SK-N-SH (cell line): ENCODE results near the gene TAS1R1.

Experiments
- CTCF ChIP-seq: fragments of 200-600 bp; sonication (generic); IDR thresholded peaks from 2 replicates; pipeline ENCODE4 v1.6.1; 2017; ENCODE audit warnings: antibody characterized with exemption, mild to moderate bottlenecking, moderate library complexity
- IRF3 ChIP-seq: fragments of 150-350 bp; IDR thresholded peaks from 2 replicates; pipeline ENCODE4 v1.6.1; 2016; ENCODE audit warnings: mild to moderate bottlenecking, low read depth, low read length
- MAX ChIP-seq: IDR thresholded peaks from 2 replicates; pipeline ENCODE4 v1.4.0; 2012; ENCODE audit warnings: low read depth
- NFIC ChIP-seq: IDR thresholded peaks from 2 replicates; pipeline ENCODE4 v1.4.0; 2012; ENCODE audit warnings: borderline replicate concordance
- POLR2AphosphoS5 ChIP-seq: IDR thresholded peaks from 2 replicates; pipeline ENCODE4 v1.6.1; 2012; ENCODE audit warnings: low read depth, low read length
- RAD21 ChIP-seq: IDR thresholded peaks from 2 replicates; pipeline ENCODE4 v1.6.1; 2012; ENCODE audit warnings: mild to moderate bottlenecking, low read length
- RFX5 ChIP-seq: IDR thresholded peaks from 2 replicates; pipeline ENCODE4 v1.6.1; 2012; ENCODE audit warnings: mild to moderate bottlenecking, improper control_type of control experiment, low read length
- SMC3 ChIP-seq: IDR thresholded peaks from 2 replicates; pipeline ENCODE4 v1.6.1; 2012; ENCODE audit warnings: low read depth, low read length, improper control_type of control experiment
- TCF12 ChIP-seq: IDR thresholded peaks from 2 replicates; pipeline ENCODE4 v1.4.0; 2012
- YY1 ChIP-seq: IDR thresholded peaks from 2 replicates; pipeline ENCODE4 v1.4.0; 2012; ENCODE audit warnings: low read depth, mild to moderate bottlenecking
- ZBTB33 ChIP-seq: IDR thresholded peaks from 2 replicates; pipeline ENCODE4 v1.4.0; 2012; ENCODE audit warnings: low read depth, borderline replicate concordance
- TF ChIP-seq, protein P1 (sequence below): fragments of 150-350 bp; IDR thresholded peaks from 2 replicates; pipeline ENCODE4 v1.6.1; 2017; ENCODE audit warnings: antibody characterized with exemption, low read length, low read depth, borderline replicate concordance

- TF ChIP-seq CTCF (no peak), RFX5 (no peak), SMC3 (no peak), TCF12 (no peak), YY1 (no peak), NFIC (no peak), POLR2AphosphoS5 (no peak), MAX (no peak), IRF3 (no peak), RAD21 (no peak), ZBTB33 (no peak)
- TF ChIP-seq, protein P1, sequence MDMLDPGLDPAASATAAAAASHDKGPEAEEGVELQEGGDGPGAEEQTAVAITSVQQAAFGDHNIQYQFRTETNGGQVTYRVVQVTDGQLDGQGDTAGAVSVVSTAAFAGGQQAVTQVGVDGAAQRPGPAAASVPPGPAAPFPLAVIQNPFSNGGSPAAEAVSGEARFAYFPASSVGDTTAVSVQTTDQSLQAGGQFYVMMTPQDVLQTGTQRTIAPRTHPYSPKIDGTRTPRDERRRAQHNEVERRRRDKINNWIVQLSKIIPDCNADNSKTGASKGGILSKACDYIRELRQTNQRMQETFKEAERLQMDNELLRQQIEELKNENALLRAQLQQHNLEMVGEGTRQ, result no peak
These were observed 48.7 kb upstream of the TAS1R1 start for GRCh38 chr1:6506210-6507036.
